Stomach (tissue), 4 donors: Measurements from ENCODE around the gene LGMN.

Experiments used
- POLR2A ChIP-seq, 4 donors: fragments of 450-650 bp; IDR thresholded peaks; one replicate each; pipeline ENCODE4 v1.6.1; 2016; ENCODE audit warnings: antibody characterized with exemption in 4 of 4, control low read depth in 2 of 4, mild to moderate bottlenecking in 1 of 4, moderate library complexity in 1 of 4
- TF ChIP-seq, protein P1 (sequence below), 7 experiments: fragments of 450-650 bp in 4 of 7; fragments of 200-600 bp in 3 of 7; sonication (generic) in 3 of 7; IDR thresholded peaks; one replicate each; pipeline ENCODE4 v1.5.1; 2016 to 2019; ENCODE audit warnings: antibody characterized with exemption in 7 of 7, control low read depth in 2 of 7, mild to moderate bottlenecking in 1 of 7

- TF ChIP-seq, protein P1, sequence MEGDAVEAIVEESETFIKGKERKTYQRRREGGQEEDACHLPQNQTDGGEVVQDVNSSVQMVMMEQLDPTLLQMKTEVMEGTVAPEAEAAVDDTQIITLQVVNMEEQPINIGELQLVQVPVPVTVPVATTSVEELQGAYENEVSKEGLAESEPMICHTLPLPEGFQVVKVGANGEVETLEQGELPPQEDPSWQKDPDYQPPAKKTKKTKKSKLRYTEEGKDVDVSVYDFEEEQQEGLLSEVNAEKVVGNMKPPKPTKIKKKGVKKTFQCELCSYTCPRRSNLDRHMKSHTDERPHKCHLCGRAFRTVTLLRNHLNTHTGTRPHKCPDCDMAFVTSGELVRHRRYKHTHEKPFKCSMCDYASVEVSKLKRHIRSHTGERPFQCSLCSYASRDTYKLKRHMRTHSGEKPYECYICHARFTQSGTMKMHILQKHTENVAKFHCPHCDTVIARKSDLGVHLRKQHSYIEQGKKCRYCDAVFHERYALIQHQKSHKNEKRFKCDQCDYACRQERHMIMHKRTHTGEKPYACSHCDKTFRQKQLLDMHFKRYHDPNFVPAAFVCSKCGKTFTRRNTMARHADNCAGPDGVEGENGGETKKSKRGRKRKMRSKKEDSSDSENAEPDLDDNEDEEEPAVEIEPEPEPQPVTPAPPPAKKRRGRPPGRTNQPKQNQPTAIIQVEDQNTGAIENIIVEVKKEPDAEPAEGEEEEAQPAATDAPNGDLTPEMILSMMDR (IDR thresholded peaks at IDR 0.05): no peak
- TF ChIP-seq POLR2A (IDR thresholded peaks at IDR 0.05): no peak
Measured at GRCh38 chr14:92688434-92689375, 59.7 kb downstream of the LGMN start.
